ENCODE results near the gene TSHZ3. TPM values are rescaled to one million over a fixed set of nuclear protein-coding genes. Genes with fewer than 3 reads are reported as not detected.

Gene TSHZ3
- total RNA-seq, 1 experiment from 2014 or later = 3.2 TPM

DNA sequence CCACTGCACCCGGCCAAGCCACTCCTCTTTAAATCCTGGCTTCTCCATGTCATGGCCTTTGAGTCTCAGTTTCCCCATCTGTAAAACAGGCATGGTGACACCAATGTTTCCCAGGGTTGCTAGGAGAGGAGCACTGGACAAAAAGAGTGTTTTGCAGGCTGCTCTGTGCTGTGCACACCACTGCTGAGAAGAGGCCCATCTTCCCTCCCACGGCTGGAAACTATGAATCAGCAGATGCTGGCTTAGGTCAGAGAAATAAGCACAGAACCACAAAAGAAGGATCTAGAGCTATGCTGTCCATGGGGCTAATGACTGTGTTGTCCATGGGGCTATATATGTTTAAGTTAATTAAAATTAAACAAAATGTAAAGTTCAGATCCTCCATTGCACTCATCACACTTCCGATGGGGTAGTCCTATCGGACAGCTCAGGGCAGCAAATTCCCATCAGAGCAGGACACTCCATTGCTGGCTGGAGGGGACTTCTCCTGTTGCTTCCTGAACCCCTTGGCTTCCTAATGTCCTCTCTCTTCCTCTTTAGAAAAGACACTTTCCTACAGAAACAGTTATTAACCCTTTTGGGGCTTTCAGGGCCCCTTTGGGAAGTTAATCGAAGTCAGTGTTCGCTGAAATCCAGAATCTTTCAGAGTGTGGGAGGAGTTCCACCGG lies 37.1 kb downstream of the TSHZ3 start:
- H2BK120ac ChIP-seq (ENCODE audit: low read depth, low read length, poor library complexity, severe bottlenecking) = no peak overlapping the region
- Mint-ChIP-seq H3K36me3 (ENCODE audit: insufficient read depth in 1 of 3, low read depth in 3 of 3) (no peaks in the 10 kb centered on the region), H3K27me3 (ENCODE audit: low read depth) (no peaks in the 10 kb centered on the region; the same call in 1 of the 2 replicates), H3K4me1 (peaks cover 26 to 31% of the 10 kb centered on the region in 2 experiments), H3K27ac (no peak overlapping the region), H3K4me3 (no peak overlapping the region), H3K9me3 (no peaks in the 10 kb centered on the region)
- H2AK5ac ChIP-seq (ENCODE audit: insufficient read length, low read length) = no peak overlapping the region
- no peak overlapping the region for H3K27ac ChIP-seq (ENCODE audit: insufficient read length, low read depth, low read length)
- H3K4ac ChIP-seq (ENCODE audit: low read depth, low read length) = no peak overlapping the region
- no peak overlapping the region for H3K4me2 ChIP-seq (ENCODE audit: insufficient read depth, insufficient read length, low read length)
- H2BK20ac ChIP-seq (ENCODE audit: low read depth, low read length, poor library complexity, severe bottlenecking) = no peak overlapping the region
- no peak overlapping the region for H3K18ac ChIP-seq (ENCODE audit: insufficient read length, low read depth, low read length)
- H2BK12ac ChIP-seq (ENCODE audit: insufficient read length, low read depth, low read length) = no peak overlapping the region
- no peak overlapping the region for H4K5ac ChIP-seq (ENCODE audit: insufficient read length, low read depth, low read length)
- DNase-seq = no peak
- peaks cover 1% of the 10 kb centered on the region; the same call in 1 of the 2 replicates for H3K79me2 ChIP-seq (ENCODE audit: insufficient read depth, low read length)
- H3K9me3 ChIP-seq (ENCODE audit: control insufficient read depth, low read depth, low read length) = no peaks in the 10 kb centered on the region
- no peaks in the 10 kb centered on the region for H3K27me3 ChIP-seq (ENCODE audit: insufficient read depth, low read length)
- peaks cover 5% of the 10 kb centered on the region; the same call in 1 of the 2 replicates for H3K4me1 ChIP-seq (ENCODE audit: insufficient read depth, low read length)
- H3K23me2 ChIP-seq (ENCODE audit: insufficient read length, low read depth, low read length, poor library complexity, severe bottlenecking) = no peaks in the 10 kb centered on the region
- H4K91ac ChIP-seq (ENCODE audit: insufficient read length, low read depth, low read length) = no peak overlapping the region
- TF ChIP-seq, protein P1, sequence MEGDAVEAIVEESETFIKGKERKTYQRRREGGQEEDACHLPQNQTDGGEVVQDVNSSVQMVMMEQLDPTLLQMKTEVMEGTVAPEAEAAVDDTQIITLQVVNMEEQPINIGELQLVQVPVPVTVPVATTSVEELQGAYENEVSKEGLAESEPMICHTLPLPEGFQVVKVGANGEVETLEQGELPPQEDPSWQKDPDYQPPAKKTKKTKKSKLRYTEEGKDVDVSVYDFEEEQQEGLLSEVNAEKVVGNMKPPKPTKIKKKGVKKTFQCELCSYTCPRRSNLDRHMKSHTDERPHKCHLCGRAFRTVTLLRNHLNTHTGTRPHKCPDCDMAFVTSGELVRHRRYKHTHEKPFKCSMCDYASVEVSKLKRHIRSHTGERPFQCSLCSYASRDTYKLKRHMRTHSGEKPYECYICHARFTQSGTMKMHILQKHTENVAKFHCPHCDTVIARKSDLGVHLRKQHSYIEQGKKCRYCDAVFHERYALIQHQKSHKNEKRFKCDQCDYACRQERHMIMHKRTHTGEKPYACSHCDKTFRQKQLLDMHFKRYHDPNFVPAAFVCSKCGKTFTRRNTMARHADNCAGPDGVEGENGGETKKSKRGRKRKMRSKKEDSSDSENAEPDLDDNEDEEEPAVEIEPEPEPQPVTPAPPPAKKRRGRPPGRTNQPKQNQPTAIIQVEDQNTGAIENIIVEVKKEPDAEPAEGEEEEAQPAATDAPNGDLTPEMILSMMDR (conservative IDR thresholded peaks at IDR 0.05) = no peak
- H3K9ac ChIP-seq (ENCODE audit: extremely low read depth, insufficient read length, low read length) = no peak overlapping the region
- no CpG with 5 or more reads among the region's 7 CpGs for WGBS (ENCODE audit: extremely low coverage, insufficient read length, low lambda C conversion rate)
- no peak overlapping the region for H2BK15ac ChIP-seq (ENCODE audit: low read depth, low read length)
- no peak overlapping the region for H3T11ph ChIP-seq (ENCODE audit: low read length)
- no peaks in the 10 kb centered on the region for H3K79me1 ChIP-seq (ENCODE audit: insufficient read depth, low read depth, low read length, poor library complexity, severe bottlenecking)
- no peak overlapping the region for H2AFZ ChIP-seq (ENCODE audit: low read length)
- no peak overlapping the region for H3K23ac ChIP-seq (ENCODE audit: insufficient read length, low read depth, low read length)
- no peaks in the 10 kb centered on the region for H4K20me1 ChIP-seq (ENCODE audit: control insufficient read depth, insufficient read depth, insufficient read length)
- H4K8ac ChIP-seq (replicated peaks; ENCODE audit: insufficient read length, low read depth, low read length) = no peak overlapping the region
- no peak overlapping the region for H3K56ac ChIP-seq (ENCODE audit: insufficient read length, low read depth, low read length)
- no peak overlapping the region for H2BK5ac ChIP-seq (ENCODE audit: insufficient read length, low read length)
- H3K14ac ChIP-seq (ENCODE audit: insufficient read depth, low read length) = no peak overlapping the region
